ENCODE data around the gene KHDC4.
A peak's percentile ranks its signal among the peaks of the same experiment; 100 is the strongest.
"Not testable (repeated sequence)": the region's sequence is repeated elsewhere in the genome, so short reads cannot be mapped to it uniquely, and the experiment has no call there.

Gene KHDC4

GRCh38 chr1:155940482-155940992 is 6.3 kb upstream of the KHDC4 start:
- peak; percentile 60 for DNase-seq

GRCh38 chr1:155938220-155938627 is 4.0 kb upstream of the KHDC4 start:
- DNase-seq: peak; percentile 78

- no peak for DNase-seq
Observed at GRCh38 chr1:155934936-155935590, 850 bp upstream of the KHDC4 start.

- no peak for DNase-seq
Observed at GRCh38 chr1:155933591-155934096, 569 bp downstream of the KHDC4 start.

GRCh38 chr1:155932487-155932886 is 1.7 kb downstream of the KHDC4 start:
- DNase-seq: no peak

- DNase-seq: no peak
Observed at GRCh38 chr1:155932081-155932480, 2.1 kb downstream of the KHDC4 start.

GRCh38 chr1:155931332-155932038 is 2.7 kb downstream of the KHDC4 start:
- no peak for DNase-seq

GRCh38 chr1:155930725-155931124 is 3.5 kb downstream of the KHDC4 start:
- not testable (repeated sequence) for DNase-seq

GRCh38 chr1:155929057-155929456 is 5.2 kb downstream of the KHDC4 start:
- no peak for DNase-seq

GRCh38 chr1:155925506-155925905 is 8.7 kb downstream of the KHDC4 start:
- DNase-seq: no peak

GRCh38 chr1:155920717-155921116 is 13.5 kb downstream of the KHDC4 start:
- no peak for DNase-seq

- no peak for DNase-seq
Observed at GRCh38 chr1:155919801-155920200, 14.4 kb downstream of the KHDC4 start.

GRCh38 chr1:155918660-155919059 is 15.6 kb downstream of the KHDC4 start:
- DNase-seq: no peak

- DNase-seq: peak; percentile 57
Observed at GRCh38 chr1:155913969-155914757, 20.1 kb downstream of the KHDC4 start.

GRCh38 chr1:155912056-155912536 is 22.1 kb downstream of the KHDC4 start:
- DNase-seq: no peak

GRCh38 chr1:155911156-155912055 is 22.8 kb downstream of the KHDC4 start, which contains the start of gene RIT1:
RIT1 (minus strand) TSS chr1:155911349; CDS start chr1:155910761, 588 bp downstream.
- DNase-seq: peak; percentile 74

- DNase-seq: peak; percentile 24
Observed at GRCh38 chr1:155910621-155911121, 23.5 kb downstream of the KHDC4 start.

GRCh38 chr1:155909894-155910293 is 24.3 kb downstream of the KHDC4 start:
- peak; percentile 27 for DNase-seq

- DNase-seq: no peak
Observed at GRCh38 chr1:155904261-155904660, 30.0 kb downstream of the KHDC4 start.

- no peak for DNase-seq
Observed at GRCh38 chr1:155900161-155900560, 34.1 kb downstream of the KHDC4 start.

GRCh38 chr1:155899683-155900082 is 34.5 kb downstream of the KHDC4 start:
- no peak for DNase-seq

GRCh38 chr1:155898888-155899287 is 35.3 kb downstream of the KHDC4 start:
- no peak for DNase-seq

Measured in fibroblast of skin of right quadriceps (primary cell).